ENCODE data around the gene GABRG2.

- TF ChIP-seq TEAD4 (IDR thresholded peaks at IDR 0.05) (no peak), RAD21 (IDR thresholded peaks at IDR 0.05; ENCODE audit: low read depth) (no peak), EP300 (IDR thresholded peaks at IDR 0.05; ENCODE audit: borderline replicate concordance) (no peak), CREB1 (IDR thresholded peaks at IDR 0.05; ENCODE audit: low read depth) (no peak), ZBTB7A (IDR thresholded peaks at IDR 0.05; ENCODE audit: low read depth) (no peak)
Measured at GRCh38 chr5:162107591-162107990, 40.0 kb downstream of the GABRG2 start.
